GM10248 (cell line): ENCODE data around the gene CHURC1.

Experiments used
- CTCF ChIA-PET: fragments of 300-600 bp; sonication (Branson Sonifier 250); formaldehyde crosslinking; extraction: SDS; loops from one replicate; lab custom pipeline; 2021; ENCODE audit warnings: antibody characterized with exemption; lab: Yijun Ruan, JAX
- POLR2A ChIA-PET: fragments of 350-650 bp; sonication (Branson Sonifier 250); formaldehyde crosslinking; extraction: SDS; loops from one replicate; lab custom pipeline; 2020; ENCODE audit warnings: antibody characterized with exemption; lab: Yijun Ruan, JAX
- DNase-seq: peaks from one replicate; pipeline ENCODE4 v3.0.0; 2012; ENCODE audit errors: extremely low spot score
- CTCF ChIP-seq: IDR thresholded peaks from 2 replicates; pipeline ENCODE4 v1.5.1; 2012; ENCODE audit warnings: mild to moderate bottlenecking, low read depth; ENCODE audit errors: extremely low read depth, missing control alignments, control extremely low read depth

Gene CHURC1

GRCh38 chr14:64914237-64915028, at the start of gene CHURC1:
Gene CHURC1 (plus strand): TSS chr14:64914455. CDS start chr14:64914496, 41 bp downstream.
- ChIA-PET CTCF (interaction anchor here (1.0 to 2.2 kb wide), 5 partner anchors 10 to 91 kb away, joined by 3 to 14 read pairs (median 5); no protein-coding TSS in a partner anchor), POLR2A (interaction anchor here (1.0 kb wide), 1 partner anchor 13 kb away, joined by 3 read pairs; no protein-coding TSS in a partner anchor)
- TF ChIP-seq CTCF: no peak
- peak; percentile 92 for DNase-seq

GRCh38 chr14:64865109-64865508, 49.1 kb upstream of the CHURC1 start:
- DNase-seq: no peak
- no peak for TF ChIP-seq CTCF
- ChIA-PET CTCF (interaction anchor here (0.9 to 2.1 kb wide), 8 partner anchors 10 to 122 kb away, joined by 3 to 6 read pairs (median 4); partner anchors contain the start of gene FNTB), POLR2A (no interaction called here)

GRCh38 chr14:64865992-64866391, 48.3 kb upstream of the CHURC1 start:
- no peak for TF ChIP-seq CTCF
- ChIA-PET CTCF (interaction anchor here (1.1 to 1.7 kb wide), 4 partner anchors 12 to 43 kb away, joined by 4 to 6 read pairs (median 4); no protein-coding TSS in a partner anchor), POLR2A (no interaction called here)
- DNase-seq: no peak

- ChIA-PET POLR2A (no interaction called here), CTCF (no interaction called here)
- TF ChIP-seq CTCF: no peak
These were observed 47.1 kb upstream of the CHURC1 start for GRCh38 chr14:64867182-64867581.

GRCh38 chr14:64868379-64868778, 45.9 kb upstream of the CHURC1 start:
- POLR2A ChIA-PET: no interaction called here
- CTCF ChIA-PET: interaction anchor here (1.2 to 2.0 kb wide), 4 partner anchors 11 to 45 kb away, joined by 4 to 13 read pairs (median 6); no protein-coding TSS in a partner anchor
- no peak for TF ChIP-seq CTCF
- no peak for DNase-seq

More at GRCh38 chr14:64867182-64867581, 47.1 kb upstream of the CHURC1 start:
- DNase-seq: no peak

GRCh38 chr14:64868841-64869240, 45.4 kb upstream of the CHURC1 start:
- DNase-seq: no peak
- TF ChIP-seq CTCF: no peak
- CTCF ChIA-PET: interaction anchor here (1.2 to 2.0 kb wide), 5 partner anchors 9 to 46 kb away, joined by 4 to 13 read pairs (median 5); no protein-coding TSS in a partner anchor
- POLR2A ChIA-PET: no interaction called here
